OCI-LY7 (cell line): ENCODE measurements around the gene KLF2. TPM values are rescaled to one million over a fixed set of nuclear protein-coding genes. Genes with fewer than 3 reads are reported as not detected.

Source experiments
- BruUV-seq: library from RNA; stranded (reverse); fragments of 400-500 nt; replicated peaks from 2 replicates; lab custom pipeline; 2021; lab: Mats Ljungman, UMichigan
- CTCF ChIA-PET: fragments of 300-600 bp; sonication (Branson Sonifier 250); formaldehyde crosslinking; loops from one replicate; lab custom pipeline; 2022; ENCODE audit warnings: antibody characterized with exemption; ENCODE audit not compliant: unreplicated experiment; lab: Charles Lee
- POLR2A ChIA-PET: fragments of 300-600 bp; sonication (Branson Sonifier 250); formaldehyde crosslinking; loops from one replicate; lab custom pipeline; 2022; ENCODE audit warnings: antibody characterized with exemption; lab: Charles Lee
- DNase-seq: peaks from one replicate; pipeline ENCODE4 v3.0.0-alpha.2; 2015; ENCODE audit warnings: low spot score
- H2AFZ ChIP-seq: fragments of 200-600 bp; sonication (generic), shearing (Covaris generic); 2 replicates; pipeline ENCODE4 v1.6.1; 2014; ENCODE audit warnings: mild to moderate bottlenecking, antibody characterized with exemption, low read length, moderate library complexity
- H3K27ac ChIP-seq: fragments of 200-600 bp; sonication (generic); 2 replicates; pipeline ENCODE4 v1.5.1; 2014; ENCODE audit warnings: mixed run types, low read depth, mild to moderate bottlenecking, moderate library complexity, low read length, inconsistent platforms; ENCODE audit not compliant: poor library complexity, severe bottlenecking
- H3K36me3 ChIP-seq: fragments of 200-600 bp; sonication (generic); 2 replicates; pipeline ENCODE4 v1.6.1; 2014; ENCODE audit warnings: mild to moderate bottlenecking, antibody characterized with exemption, low read length, moderate library complexity, mixed read lengths; ENCODE audit not compliant: insufficient read depth
- H3K4me1 ChIP-seq: fragments of 200-600 bp; sonication (generic); 2 replicates; pipeline ENCODE4 v1.5.1; 2014; ENCODE audit warnings: mild to moderate bottlenecking, low read length; ENCODE audit not compliant: insufficient read depth, poor library complexity, severe bottlenecking
- H3K4me2 ChIP-seq: fragments of 200-600 bp; sonication (generic); 2 replicates; pipeline ENCODE4 v1.6.1; 2014; ENCODE audit warnings: mild to moderate bottlenecking, low read length
- H3K4me3 ChIP-seq: fragments of 200-600 bp; sonication (generic); 2 replicates; pipeline ENCODE4 v1.5.1; 2014; ENCODE audit warnings: mild to moderate bottlenecking, low read depth, low read length; ENCODE audit not compliant: poor library complexity, severe bottlenecking
- H3K79me2 ChIP-seq: fragments of 200-600 bp; sonication (generic); 2 replicates; pipeline ENCODE4 v1.6.1; 2016; ENCODE audit warnings: low read depth, mild to moderate bottlenecking, low read length, moderate library complexity, mixed read lengths; ENCODE audit not compliant: insufficient read depth
- H3K9me2 ChIP-seq: fragments of 200-600 bp; sonication (generic); 2 replicates; pipeline ENCODE4 v1.6.1; 2016; ENCODE audit warnings: mild to moderate bottlenecking, low read length, mixed read lengths; ENCODE audit not compliant: insufficient read depth
- H3K9me3 ChIP-seq: fragments of 200-600 bp; sonication (generic); 2 replicates; pipeline ENCODE4 v1.6.1; 2014; ENCODE audit warnings: mild to moderate bottlenecking, mixed run types, low read length, mixed read lengths
- H4K20me1 ChIP-seq: fragments of 200-600 bp; sonication (generic); 2 replicates; pipeline ENCODE4 v1.6.1; 2014; ENCODE audit warnings: mild to moderate bottlenecking, antibody characterized with exemption, low read length, moderate library complexity, mixed read lengths; ENCODE audit not compliant: insufficient read depth
- CTCF ChIP-seq: fragments of 200-600 bp; sonication (generic); conservative IDR thresholded peaks from 2 replicates; pipeline ENCODE4 v1.5.1; 2014; ENCODE audit warnings: mild to moderate bottlenecking, antibody characterized with exemption, low read length, moderate library complexity, mixed read lengths
- EZH2phosphoT487 ChIP-seq: fragments of 200-600 bp; sonication (generic); IDR thresholded peaks from 2 replicates; pipeline ENCODE4 v1.6.1; 2018; ENCODE audit warnings: low read depth, borderline replicate concordance, mild to moderate bottlenecking, mixed run types, antibody characterized with exemption, low read length, moderate library complexity, mixed read lengths
- intact Hi-C: fragments of 100-400 bp; cut with micrococcal nuclease; formaldehyde crosslinking; loops from one replicate; pipeline ENCODE4 v1.10.0; 2022; ENCODE audit not compliant: unreplicated experiment
- total RNA-seq, 2 experiments: library from RNA; depleted of rRNA in 1 of 2; stranded (reverse); fragments of >200 nt in 1 of 2; shearing (Covaris generic) in 1 of 2; gene quantifications; 2 replicates each; pipeline ENCODE4 v1.2.3, GENCODE V29; 2014 to 2022

KLF2 gene
- total RNA-seq, 2 experiments from 2014 or later = 6.2 to 8.6 TPM

GRCh38 chr19:16370641-16371391, 46.2 kb downstream of the KLF2 start:
- BruUV-seq = TSS peak; percentile 46
- no peak for TF ChIP-seq EZH2phosphoT487
- no peak for TF ChIP-seq CTCF

GRCh38 chr19:16371540-16371986, 46.9 kb downstream of the KLF2 start:
- Histone ChIP-seq H4K20me1 (peaks cover 3% of the 10 kb centered on the region; the same call in 1 of the 2 replicates), H3K4me3 (peak overlapping the region; percentile 51), H3K36me3 (peaks cover 35% of the 10 kb centered on the region), H3K4me1 (peaks cover 70% of the 10 kb centered on the region), H3K9me2 (no peaks in the 10 kb centered on the region), H2AFZ (no peak overlapping the region), H3K27ac (peak overlapping the region; percentile 86), H3K79me2 (no peaks in the 10 kb centered on the region), H3K9me3 (no peaks in the 10 kb centered on the region), H3K4me2 (peak overlapping the region; percentile 69)
- POLR2A ChIA-PET = interaction anchor here (1.0 to 1.4 kb wide), 3 partner anchors 32 to 117 kb away, joined by 3 to 4 read pairs (median 4); no protein-coding TSS in a partner anchor
- no peak for TF ChIP-seq EZH2phosphoT487
- no peak for TF ChIP-seq CTCF
- peak; percentile 92 for DNase-seq
- CTCF ChIA-PET = interaction anchor here (0.9 to 1.4 kb wide), 2 partner anchors 12 to 69 kb away, joined by 3 to 8 read pairs; no protein-coding TSS in a partner anchor
- intact Hi-C loops = loop anchor here (1.0 to 2.0 kb wide), 5 partner anchors 11 to 119 kb away; no protein-coding TSS in a partner anchor
- BruUV-seq = no TSS peak

More at GRCh38 chr19:16370641-16371391, 46.2 kb downstream of the KLF2 start:
- Histone ChIP-seq H2AFZ (no peak overlapping the region), H3K9me3 (no peaks in the 10 kb centered on the region), H4K20me1 (peaks cover 3% of the 10 kb centered on the region; the same call in 1 of the 2 replicates), H3K9me2 (no peaks in the 10 kb centered on the region), H3K27ac (peak overlapping the region; percentile 86), H3K36me3 (peaks cover 32% of the 10 kb centered on the region), H3K4me1 (peaks cover 78% of the 10 kb centered on the region), H3K4me3 (peak overlapping the region; percentile 51), H3K79me2 (no peaks in the 10 kb centered on the region), H3K4me2 (peak overlapping the region; percentile 69)
- DNase-seq = peak; percentile 36
- CTCF ChIA-PET = interaction anchor here (0.9 to 1.4 kb wide), 2 partner anchors 12 to 69 kb away, joined by 3 to 8 read pairs; no protein-coding TSS in a partner anchor
- intact Hi-C loops = loop anchor here (1.0 to 2.0 kb wide), 5 partner anchors 11 to 118 kb away; no protein-coding TSS in a partner anchor
- POLR2A ChIA-PET = interaction anchor here (1.0 to 1.4 kb wide), 3 partner anchors 31 to 117 kb away, joined by 3 to 4 read pairs (median 4); no protein-coding TSS in a partner anchor
